C4-2B (cell line): ENCODE data around the gene ANKRD2.
"Not testable (repeated sequence)": the region's sequence is repeated elsewhere in the genome, so short reads cannot be mapped to it uniquely, and the experiment has no call there.

Experiments used
- H3K27ac ChIP-seq: fragments of 450-650 bp; 2 replicates; pipeline ENCODE4 v1.5.1; 2017
- ZFX ChIP-seq: fragments of 450-650 bp; IDR thresholded peaks from 2 replicates; pipeline ENCODE4 v1.6.1; 2017
- TF ChIP-seq, protein P1 (sequence below): fragments of 450-650 bp; conservative IDR thresholded peaks from 2 replicates; pipeline ENCODE4 v1.5.1; 2017; ENCODE audit warnings: mild to moderate bottlenecking

Gene ANKRD2

DNA sequence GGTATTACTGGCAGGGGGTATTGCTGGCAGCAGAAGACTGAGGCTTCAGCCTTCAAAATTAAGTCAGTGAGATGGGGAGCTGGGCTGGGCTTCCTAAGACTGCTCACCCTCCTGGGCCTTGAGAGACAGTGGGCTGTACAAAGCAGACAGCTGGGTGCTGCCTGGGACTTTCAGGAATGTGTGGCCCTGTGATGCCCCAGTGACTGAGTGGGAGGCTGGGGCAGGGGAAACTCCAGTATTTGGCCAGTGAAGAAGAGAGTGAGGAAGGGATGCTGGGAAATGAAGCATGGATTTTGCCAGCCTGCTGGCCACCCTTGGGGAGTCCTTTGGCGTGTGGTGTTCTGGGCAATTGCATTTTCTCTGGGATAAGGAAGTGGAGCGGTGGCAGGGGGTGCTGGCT is 442 bp downstream of the ANKRD2 start:
- TF ChIP-seq, protein P1, sequence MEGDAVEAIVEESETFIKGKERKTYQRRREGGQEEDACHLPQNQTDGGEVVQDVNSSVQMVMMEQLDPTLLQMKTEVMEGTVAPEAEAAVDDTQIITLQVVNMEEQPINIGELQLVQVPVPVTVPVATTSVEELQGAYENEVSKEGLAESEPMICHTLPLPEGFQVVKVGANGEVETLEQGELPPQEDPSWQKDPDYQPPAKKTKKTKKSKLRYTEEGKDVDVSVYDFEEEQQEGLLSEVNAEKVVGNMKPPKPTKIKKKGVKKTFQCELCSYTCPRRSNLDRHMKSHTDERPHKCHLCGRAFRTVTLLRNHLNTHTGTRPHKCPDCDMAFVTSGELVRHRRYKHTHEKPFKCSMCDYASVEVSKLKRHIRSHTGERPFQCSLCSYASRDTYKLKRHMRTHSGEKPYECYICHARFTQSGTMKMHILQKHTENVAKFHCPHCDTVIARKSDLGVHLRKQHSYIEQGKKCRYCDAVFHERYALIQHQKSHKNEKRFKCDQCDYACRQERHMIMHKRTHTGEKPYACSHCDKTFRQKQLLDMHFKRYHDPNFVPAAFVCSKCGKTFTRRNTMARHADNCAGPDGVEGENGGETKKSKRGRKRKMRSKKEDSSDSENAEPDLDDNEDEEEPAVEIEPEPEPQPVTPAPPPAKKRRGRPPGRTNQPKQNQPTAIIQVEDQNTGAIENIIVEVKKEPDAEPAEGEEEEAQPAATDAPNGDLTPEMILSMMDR = no peak
- TF ChIP-seq ZFX = no peak

DNA sequence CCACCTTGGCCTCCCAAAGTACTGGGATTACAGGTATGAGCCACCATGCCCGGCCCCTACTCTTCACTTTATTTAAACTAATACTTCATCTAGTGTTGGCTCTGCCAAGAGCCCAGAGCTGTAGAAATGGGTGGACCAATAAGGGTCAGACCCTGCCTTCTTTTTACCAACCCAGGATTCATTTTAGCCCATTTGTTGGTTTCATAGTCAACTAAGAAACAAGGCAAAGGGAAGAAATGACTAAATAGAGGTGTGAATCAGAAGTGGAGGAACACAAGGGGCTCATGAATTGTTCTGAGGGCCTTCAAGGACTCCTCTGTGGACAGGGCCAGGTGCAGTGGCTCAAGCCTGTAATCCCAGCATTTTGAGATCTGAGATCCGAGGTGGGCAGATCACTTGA is 1.1 kb downstream of the ANKRD2 start:
- TF ChIP-seq ZFX = no peak
- TF ChIP-seq, protein P1 = no peak

More for the DNA sequence above, 442 bp downstream of the ANKRD2 start:
- no peak overlapping the region for H3K27ac ChIP-seq

DNA sequence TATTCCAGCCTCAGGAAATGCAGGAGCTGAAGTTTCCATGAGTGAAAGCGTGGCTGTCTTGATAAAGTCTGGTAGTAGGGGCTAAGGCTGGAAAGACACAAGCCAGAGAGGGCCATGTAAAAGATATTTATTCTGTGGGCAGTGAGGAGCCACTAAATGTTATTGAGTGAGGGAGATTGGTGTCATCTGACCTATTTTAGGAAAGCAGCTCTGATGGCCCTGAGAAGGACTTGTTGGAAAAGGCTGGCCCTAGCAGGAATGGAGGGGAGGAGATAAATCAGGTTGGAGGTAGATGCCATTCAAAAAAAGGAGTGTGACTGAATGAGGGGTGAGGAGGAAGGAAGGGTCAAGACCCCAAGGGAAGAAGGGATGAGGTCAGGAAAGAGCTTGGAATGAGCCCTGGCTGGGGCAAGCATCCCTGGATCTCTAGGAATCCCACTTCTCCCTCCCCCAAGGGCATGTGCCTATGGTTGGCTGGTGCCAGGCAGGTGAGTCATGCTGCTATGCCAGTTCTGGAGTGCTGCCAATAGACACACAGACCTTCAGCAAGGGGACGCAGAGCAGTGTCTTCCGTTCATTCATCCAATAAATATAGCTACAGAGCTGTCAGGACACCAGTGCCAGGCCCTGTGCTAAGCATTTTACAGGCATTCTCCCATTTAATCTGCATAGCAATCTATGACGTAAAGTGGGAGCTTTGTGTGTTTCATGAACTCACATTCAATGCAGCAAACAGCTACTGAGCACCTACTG is 2.0 kb downstream of the ANKRD2 start:
- TF ChIP-seq, protein P1 = no peak
- no peak for TF ChIP-seq ZFX
- H3K27ac ChIP-seq = peak overlapping the region; percentile 55

More for the DNA sequence above, 1.1 kb downstream of the ANKRD2 start:
- peak overlapping the region; percentile 55 for H3K27ac ChIP-seq

DNA sequence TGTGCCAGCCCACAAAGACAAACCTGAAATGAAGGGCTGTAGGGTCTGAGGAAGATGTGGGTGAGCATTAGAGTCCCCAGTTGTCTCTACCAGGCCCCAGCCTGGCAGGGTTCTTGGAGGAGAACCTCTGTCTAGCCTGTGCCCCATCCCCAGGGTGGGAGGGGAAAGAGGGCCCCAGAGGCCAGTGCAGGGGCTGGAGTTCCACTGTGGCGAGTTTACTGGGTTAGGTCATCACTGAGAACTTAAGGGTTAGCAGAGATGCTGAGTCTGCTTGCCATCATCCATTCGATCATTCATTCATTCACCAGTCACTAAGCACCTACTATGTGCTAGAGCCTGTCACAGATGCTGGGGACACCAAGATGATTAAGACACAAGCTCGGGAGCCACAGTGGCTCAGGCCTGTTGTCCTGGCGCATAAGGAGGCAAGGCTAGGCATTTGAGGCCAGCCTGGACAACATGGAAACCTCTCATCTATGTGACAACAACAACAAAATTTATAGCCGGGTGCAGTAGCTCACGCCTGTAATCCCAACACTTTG is 2.6 kb downstream of the ANKRD2 start:
- TF ChIP-seq, protein P1 = no peak
- no peak for TF ChIP-seq ZFX
- H3K27ac ChIP-seq = peak overlapping the region; percentile 55

DNA sequence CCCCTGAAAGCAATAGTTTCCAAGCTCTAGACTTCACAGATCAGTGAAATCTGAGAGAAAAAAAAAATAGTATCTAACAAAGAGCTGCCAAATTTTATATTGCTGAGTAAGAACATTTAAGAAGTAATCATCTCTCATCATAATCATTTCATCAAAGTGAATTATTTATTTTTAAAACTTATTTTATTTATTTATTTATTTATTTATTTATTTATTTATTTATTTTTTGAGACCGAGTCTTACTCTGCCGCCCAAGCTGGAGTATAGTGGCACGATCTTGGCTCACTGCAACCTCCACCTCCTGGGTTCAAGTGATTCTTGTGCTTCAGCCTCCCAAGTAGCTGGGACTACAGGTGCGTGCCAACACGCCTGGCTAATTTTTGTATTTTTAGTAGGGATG is 3.9 kb downstream of the ANKRD2 start:
- H3K27ac ChIP-seq = not testable (repeated sequence)

DNA sequence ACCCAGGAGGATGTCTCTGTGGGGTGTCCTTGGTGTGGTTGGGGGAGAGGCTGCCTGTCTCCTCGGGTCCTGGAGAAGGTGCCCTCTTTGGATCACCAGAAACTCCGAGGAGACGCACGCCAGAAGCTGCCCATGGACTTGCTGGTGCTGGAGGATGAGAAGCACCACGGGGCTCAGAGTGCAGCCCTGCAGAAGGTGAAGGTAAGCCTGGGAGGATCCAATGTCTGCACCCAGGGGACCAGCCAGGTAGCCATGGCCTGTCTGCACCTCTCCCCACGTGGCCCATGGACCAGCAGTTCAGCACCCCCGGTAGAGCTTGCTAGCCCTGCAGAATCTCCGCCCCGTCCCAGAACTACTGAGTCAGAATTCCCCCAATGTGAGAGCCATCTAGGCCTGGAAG is 5.1 kb downstream of the ANKRD2 start:
- TF ChIP-seq ZFX = no peak
- TF ChIP-seq, protein P1 = no peak

DNA sequence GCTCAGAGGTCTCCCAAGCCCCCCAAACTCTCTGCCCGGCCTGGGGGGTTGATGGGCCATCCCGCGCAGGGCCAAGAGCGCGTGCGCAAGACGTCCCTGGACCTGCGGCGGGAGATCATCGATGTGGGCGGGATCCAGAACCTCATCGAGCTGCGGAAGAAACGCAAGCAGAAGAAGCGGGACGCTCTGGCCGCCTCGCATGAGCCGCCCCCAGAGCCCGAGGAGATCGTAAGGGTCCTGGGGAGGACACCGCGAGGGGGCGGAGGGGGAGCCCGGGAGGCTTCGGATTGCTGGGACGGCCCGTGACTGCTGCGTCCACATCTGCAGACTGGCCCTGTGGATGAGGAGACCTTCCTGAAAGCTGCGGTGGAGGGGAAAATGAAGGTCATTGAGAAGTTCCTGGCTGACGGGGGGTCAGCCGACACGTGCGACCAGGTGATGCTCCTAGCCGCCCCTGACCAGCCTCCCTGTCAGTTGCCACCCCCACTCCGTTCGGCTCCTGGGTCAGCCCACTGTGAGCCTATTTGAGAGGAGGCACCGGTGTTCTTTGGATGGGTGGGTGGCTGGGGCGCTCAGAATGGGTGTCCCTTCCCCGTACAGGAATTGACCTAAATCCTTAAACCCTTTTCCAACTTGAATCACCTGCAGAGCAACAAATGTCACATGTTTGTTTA is 5.7 kb downstream of the ANKRD2 start:
- H3K27ac ChIP-seq = no peak overlapping the region
- TF ChIP-seq ZFX = no peak
- TF ChIP-seq, protein P1 = no peak

More for the DNA sequence above, 5.1 kb downstream of the ANKRD2 start:
- no peak overlapping the region for H3K27ac ChIP-seq
